Central memory CD8-positive, alpha-beta T cell (primary cell): ENCODE results near the gene POLR1C.
A peak's percentile ranks its signal among the peaks of the same experiment; 100 is the strongest.

Experiments
- ATAC-seq: fragments of 150-1000 bp; cut with Tn5 transposase; replicated peaks from 2 replicates; pipeline ENCODE4 v1.10.0; 2022; ENCODE audit warnings: mild to moderate bottlenecking, moderate FRiP score, moderate number of reproducible peaks; ENCODE audit not compliant: poor library complexity, severe bottlenecking; ENCODE audit errors: extremely low read depth
- DNase-seq, 2 donors: peaks; one replicate each; pipeline ENCODE4 v3.0.0; 2021; ENCODE audit warnings: low spot score in 2 of 2
- H3K27ac Mint-ChIP-seq: one replicate; pipeline ENCODE4 v1.8.0; 2022; ENCODE audit warnings: low read depth, mild to moderate bottlenecking, moderate library complexity, mixed read lengths
- H3K27me3 Mint-ChIP-seq: one replicate; pipeline ENCODE4 v1.8.0; 2022; ENCODE audit warnings: mixed read lengths
- H3K36me3 Mint-ChIP-seq: one replicate; pipeline ENCODE4 v1.8.0; 2022; ENCODE audit warnings: mild to moderate bottlenecking, moderate library complexity, mixed read lengths; ENCODE audit not compliant: insufficient read depth
- H3K4me1 Mint-ChIP-seq: one replicate; pipeline ENCODE4 v1.8.0; 2022; ENCODE audit warnings: mixed read lengths
- H3K4me3 Mint-ChIP-seq: one replicate; pipeline ENCODE4 v1.8.0; 2022; ENCODE audit warnings: mild to moderate bottlenecking, moderate library complexity, mixed read lengths
- H3K9me3 Mint-ChIP-seq: one replicate; pipeline ENCODE4 v1.8.0; 2022; ENCODE audit warnings: mixed read lengths

Gene POLR1C

DNA sequence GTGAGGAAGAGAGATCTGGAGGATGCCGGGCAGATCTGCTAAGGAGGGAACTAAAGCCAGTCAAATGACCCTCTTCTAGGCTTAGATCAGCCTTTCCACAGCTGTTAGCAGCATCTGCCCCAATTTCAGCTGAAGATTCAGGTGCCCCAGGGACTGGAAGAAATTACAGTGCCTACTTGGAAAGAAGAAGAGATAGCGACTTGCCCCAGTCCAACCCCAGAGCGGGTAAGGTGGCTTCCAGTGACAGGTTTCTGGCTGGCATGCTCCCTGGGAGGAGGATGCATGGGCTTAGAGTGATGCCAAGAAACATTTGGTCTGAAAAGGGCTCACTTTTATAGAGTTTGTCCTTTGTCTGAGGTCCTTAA is 38.9 kb upstream of the POLR1C start:
- H3K27me3 Mint-ChIP-seq: no peaks in the 10 kb centered on the region
- peak overlapping the region; percentile 100 for H3K27ac Mint-ChIP-seq
- H3K4me1 Mint-ChIP-seq: peaks cover 42% of the 10 kb centered on the region
- no peaks in the 10 kb centered on the region for H3K9me3 Mint-ChIP-seq
- peak overlapping the region; percentile 97 for H3K4me3 Mint-ChIP-seq
- ATAC-seq (peak; percentile 27), DNase-seq (no peak)
- H3K36me3 Mint-ChIP-seq: peaks cover 7% of the 10 kb centered on the region

DNA sequence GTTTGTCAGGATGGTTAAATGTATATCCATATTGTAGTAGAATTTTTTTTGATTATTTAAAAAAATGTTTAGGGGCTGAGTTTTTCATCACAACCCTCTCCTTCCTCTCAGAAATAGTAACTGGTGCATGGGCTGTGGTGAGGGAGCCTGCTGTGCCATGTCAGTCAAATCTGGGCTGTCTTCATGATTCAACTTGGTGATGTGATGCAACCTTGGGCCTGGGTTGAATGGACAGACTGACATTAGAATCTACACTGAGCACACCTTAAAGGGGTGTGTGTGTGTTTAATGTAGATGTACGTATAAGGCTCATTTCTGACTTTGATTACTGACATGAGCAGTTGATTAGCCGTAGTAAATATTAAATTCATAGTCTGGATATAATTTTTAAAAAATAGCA is 35.8 kb upstream of the POLR1C start:
- Mint-ChIP-seq H3K4me3 (no peak overlapping the region), H3K36me3 (peaks cover 11% of the 10 kb centered on the region), H3K27me3 (no peaks in the 10 kb centered on the region), H3K27ac (no peak overlapping the region), H3K9me3 (no peaks in the 10 kb centered on the region), H3K4me1 (peaks cover 48% of the 10 kb centered on the region)
- DNase-seq: no peak
- no peak for ATAC-seq

DNA sequence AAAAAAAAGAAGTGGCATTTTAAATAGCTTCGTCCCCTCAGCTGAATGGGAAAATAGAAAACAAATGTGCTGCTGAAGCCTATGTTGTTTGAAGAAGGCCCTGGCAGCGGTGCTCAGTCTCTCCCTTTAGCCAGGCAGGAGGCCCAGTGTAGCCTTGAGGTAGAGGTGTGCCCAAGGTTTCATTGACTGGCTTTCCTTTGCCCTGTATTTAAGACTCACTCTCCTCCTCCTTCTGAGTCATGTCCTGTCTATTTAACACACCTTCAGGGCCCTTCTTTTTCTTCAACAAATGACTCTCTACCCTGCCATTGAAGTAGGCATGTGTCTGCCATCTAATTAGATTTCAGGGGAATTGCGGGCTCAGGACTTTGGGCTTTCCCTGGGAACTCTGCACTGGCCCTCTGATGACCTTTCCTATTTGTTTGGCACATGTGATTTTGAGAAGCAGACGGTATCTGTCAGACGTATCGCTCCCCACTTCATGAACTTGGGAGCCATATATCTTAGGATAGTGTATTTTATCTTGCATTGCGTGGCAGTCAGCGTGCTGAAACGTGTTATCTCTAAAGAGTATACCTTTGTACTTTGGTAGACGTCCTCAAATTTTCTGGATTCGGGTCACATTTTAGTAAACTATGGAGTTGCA is 35.2 kb upstream of the POLR1C start:
- Mint-ChIP-seq H3K27ac (no peak overlapping the region), H3K36me3 (peaks cover 12% of the 10 kb centered on the region), H3K9me3 (no peaks in the 10 kb centered on the region), H3K4me3 (no peak overlapping the region), H3K4me1 (peaks cover 45% of the 10 kb centered on the region), H3K27me3 (no peaks in the 10 kb centered on the region)
- no peak for DNase-seq
- ATAC-seq: no peak

DNA sequence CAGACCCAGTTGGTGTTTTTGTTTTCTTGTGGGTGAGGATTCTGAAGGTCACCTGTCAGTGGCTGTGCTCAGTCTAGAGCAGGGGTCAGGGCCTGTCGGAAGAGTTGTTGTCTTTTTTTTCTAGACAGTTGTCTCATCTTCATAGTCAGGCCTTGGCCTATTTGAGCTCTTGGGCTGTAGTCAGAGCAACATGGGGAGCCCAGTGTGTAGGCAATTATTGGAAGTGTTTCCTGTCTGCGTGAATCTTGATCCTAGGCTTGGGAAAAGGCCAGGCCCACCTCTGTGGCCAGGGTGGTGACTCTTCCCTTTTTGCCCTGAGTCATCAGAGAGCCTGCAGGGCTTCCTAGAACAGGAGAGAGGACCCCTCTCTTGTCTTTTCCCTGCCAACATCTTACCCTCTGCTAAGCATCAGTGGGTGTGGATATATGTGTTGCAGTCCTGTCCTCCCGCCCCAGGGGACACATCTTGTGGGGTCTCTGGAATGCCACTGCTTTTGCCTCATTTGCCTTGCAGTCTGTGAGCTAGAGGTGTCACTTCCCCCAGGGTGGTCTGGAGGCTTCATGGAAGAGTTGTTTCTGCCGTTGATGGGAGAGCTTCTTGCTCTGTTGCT is 28.1 kb upstream of the POLR1C start:
- no peak overlapping the region for H3K4me3 Mint-ChIP-seq
- H3K36me3 Mint-ChIP-seq: peaks cover 11% of the 10 kb centered on the region
- ATAC-seq (no peak), DNase-seq (no peak)
- H3K9me3 Mint-ChIP-seq: no peaks in the 10 kb centered on the region
- no peak overlapping the region for H3K27ac Mint-ChIP-seq
- peaks cover 24% of the 10 kb centered on the region for H3K4me1 Mint-ChIP-seq
- H3K27me3 Mint-ChIP-seq: no peaks in the 10 kb centered on the region

DNA sequence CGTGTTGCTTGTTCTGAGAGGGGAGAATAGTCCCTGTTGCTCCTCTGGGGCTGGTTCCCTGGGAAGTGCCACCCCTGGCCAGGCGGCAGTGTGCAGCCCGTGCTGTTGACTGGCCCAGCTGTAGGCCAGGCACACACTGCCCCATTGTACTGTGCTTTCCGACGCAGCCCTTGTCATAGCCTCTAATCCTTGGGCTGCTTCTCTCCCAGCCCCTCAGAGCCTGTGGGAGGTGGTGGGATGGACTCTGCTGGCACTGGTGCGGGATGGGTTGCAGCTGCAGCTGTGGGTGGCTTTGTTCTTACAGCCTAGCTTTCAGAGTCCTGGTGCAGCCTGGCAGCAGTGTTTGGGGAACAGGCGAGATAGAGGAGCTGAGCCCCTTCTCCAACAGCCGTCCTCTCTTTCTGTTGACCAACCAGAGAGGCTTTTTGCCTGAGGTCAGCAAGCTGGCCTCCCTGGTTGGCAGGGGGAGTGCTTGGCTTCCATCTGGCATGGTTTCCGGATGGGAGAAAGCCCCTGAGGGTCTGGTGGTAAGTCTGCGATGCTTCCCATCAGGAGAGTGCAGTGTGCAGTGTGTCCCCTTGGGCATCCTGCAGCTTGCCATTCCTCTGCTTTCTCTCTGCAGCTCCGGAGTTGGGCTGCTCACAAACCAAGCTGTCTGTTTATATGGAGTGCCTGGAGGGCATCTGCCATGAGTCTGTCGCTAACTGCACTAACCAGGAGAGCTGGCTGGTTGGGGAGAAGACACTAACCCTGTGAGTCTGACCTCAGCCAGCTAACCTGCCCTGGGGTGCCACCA is 27.4 kb upstream of the POLR1C start:
- no peaks in the 10 kb centered on the region for H3K9me3 Mint-ChIP-seq
- H3K4me3 Mint-ChIP-seq: no peak overlapping the region
- H3K4me1 Mint-ChIP-seq: peaks cover 29% of the 10 kb centered on the region
- no peak for DNase-seq
- no peak for ATAC-seq
- H3K36me3 Mint-ChIP-seq: peaks cover 11% of the 10 kb centered on the region
- no peaks in the 10 kb centered on the region for H3K27me3 Mint-ChIP-seq
- no peak overlapping the region for H3K27ac Mint-ChIP-seq

DNA sequence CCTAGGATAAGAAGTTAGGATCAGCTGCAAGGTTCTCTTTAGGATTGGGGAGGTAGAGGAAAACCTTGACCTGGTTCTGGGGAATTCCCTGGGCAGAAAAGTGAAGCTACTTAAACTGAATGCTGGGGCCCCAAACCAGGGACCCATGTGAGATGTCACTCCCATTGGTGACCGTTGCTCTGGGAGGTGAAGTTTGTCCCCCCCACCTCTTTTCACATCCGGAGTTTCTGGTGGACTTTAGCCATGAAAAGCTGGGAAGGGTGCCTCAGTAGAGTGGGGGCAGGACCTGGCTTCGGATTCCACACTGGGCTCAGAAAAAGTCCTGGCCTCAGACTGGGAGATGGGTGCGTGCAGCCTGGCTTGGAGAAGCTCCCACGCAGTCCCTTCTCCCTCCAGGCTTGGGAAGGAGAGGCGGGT is 26.4 kb upstream of the POLR1C start:
- DNase-seq (no peak), ATAC-seq (no peak)
- Mint-ChIP-seq H3K36me3 (peaks cover 11% of the 10 kb centered on the region), H3K27ac (no peak overlapping the region), H3K4me1 (peaks cover 37% of the 10 kb centered on the region), H3K4me3 (no peak overlapping the region), H3K27me3 (no peaks in the 10 kb centered on the region), H3K9me3 (no peaks in the 10 kb centered on the region)

DNA sequence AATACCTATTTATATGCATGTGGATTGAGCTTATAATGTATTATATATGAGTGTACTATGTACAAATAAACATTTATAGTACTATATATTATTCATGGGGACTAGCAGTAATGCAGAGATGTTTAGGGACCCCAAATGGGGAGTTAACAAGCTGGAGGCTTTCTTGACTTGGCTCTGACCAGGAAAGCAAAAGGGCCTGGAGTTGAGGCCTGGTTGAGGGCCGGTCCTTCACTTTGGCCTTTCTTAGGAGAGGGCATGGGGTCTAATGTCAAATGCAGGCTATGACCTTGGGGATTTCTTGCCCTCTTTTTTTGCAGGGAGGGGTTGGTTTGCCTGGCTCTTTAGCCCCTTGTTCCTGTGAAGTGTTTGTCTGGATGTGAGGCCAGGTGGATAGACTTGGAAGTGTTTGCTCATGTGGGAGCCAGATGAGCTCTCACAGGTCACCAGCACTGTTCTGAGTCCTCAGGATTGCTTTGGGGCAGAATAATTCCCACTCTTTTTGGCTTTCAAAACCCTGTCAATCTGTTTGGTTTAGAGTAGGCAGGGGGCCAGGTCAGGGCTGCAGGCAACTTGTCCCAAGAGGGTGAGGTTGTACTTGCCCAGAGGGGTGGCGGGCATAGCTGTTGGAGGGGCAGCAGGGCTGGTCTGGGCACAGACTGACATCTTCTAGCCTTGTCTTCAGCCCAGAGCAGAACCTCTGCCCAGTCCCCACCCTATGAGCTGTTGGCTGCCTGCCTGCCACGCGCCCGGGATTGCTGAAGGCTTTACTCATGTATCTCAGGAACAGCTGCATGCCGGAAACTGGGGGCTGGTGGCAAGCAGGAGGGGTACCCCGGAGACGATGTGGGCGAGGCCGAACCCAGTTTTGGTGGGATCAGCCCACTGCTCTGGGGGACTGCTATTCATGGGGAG is 24.9 kb upstream of the POLR1C start:
- no peak overlapping the region for H3K4me3 Mint-ChIP-seq
- H3K27ac Mint-ChIP-seq: no peak overlapping the region
- no peaks in the 10 kb centered on the region for H3K27me3 Mint-ChIP-seq
- H3K4me1 Mint-ChIP-seq: peaks cover 42% of the 10 kb centered on the region
- peaks cover 6% of the 10 kb centered on the region for H3K36me3 Mint-ChIP-seq
- no peaks in the 10 kb centered on the region for H3K9me3 Mint-ChIP-seq
- no peak for DNase-seq
- no peak for ATAC-seq

DNA sequence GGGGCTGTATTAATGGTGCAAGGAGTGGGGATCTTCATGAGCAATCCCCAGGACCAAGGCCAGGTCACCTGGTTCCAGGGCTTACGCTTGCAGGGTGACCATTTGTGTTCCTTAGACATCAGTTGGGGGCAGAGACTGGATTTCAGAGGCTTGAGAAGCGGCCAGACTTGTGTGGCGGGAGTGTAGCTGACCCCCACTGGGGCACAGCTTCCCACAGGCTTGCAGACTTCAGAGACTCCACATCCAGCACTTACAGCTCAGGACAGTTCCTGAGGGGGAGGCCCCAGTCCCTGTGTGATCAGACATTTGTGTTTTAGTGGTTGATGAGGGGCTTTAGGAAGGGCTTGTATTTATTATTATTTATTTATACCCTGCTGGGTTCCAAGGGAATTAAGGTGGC is 24.2 kb upstream of the POLR1C start:
- ATAC-seq (no peak), DNase-seq (no peak)
- no peaks in the 10 kb centered on the region for H3K9me3 Mint-ChIP-seq
- H3K27me3 Mint-ChIP-seq: no peaks in the 10 kb centered on the region
- H3K36me3 Mint-ChIP-seq: peaks cover 9% of the 10 kb centered on the region
- no peak overlapping the region for H3K4me3 Mint-ChIP-seq
- H3K27ac Mint-ChIP-seq: peak overlapping the region; percentile 7
- H3K4me1 Mint-ChIP-seq: peaks cover 42% of the 10 kb centered on the region

DNA sequence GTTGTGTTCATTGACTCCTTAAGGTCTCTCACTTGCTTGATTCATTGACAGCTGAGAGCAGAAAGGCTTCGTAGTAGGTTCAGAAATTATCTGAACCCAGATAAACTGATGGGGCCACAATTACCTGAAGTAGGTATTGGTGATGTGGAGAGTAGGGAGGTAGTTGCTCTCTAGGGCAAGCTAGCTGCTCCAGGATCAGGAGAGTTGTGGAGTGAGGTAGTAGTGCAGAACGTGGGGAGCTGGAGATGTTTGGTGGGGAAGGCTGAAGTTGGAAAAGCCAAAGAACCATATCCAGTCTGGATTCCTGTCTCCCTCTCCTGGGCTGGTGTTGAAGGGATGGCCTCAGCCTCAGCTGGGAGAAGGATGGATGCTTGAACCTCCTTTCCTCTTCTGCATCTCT is 23.7 kb upstream of the POLR1C start:
- peak overlapping the region; percentile 7 for H3K27ac Mint-ChIP-seq
- DNase-seq (no peak), ATAC-seq (no peak)
- H3K27me3 Mint-ChIP-seq: no peaks in the 10 kb centered on the region
- H3K9me3 Mint-ChIP-seq: no peaks in the 10 kb centered on the region
- no peak overlapping the region for H3K4me3 Mint-ChIP-seq
- peaks cover 42% of the 10 kb centered on the region for H3K4me1 Mint-ChIP-seq
- peaks cover 10% of the 10 kb centered on the region for H3K36me3 Mint-ChIP-seq

DNA sequence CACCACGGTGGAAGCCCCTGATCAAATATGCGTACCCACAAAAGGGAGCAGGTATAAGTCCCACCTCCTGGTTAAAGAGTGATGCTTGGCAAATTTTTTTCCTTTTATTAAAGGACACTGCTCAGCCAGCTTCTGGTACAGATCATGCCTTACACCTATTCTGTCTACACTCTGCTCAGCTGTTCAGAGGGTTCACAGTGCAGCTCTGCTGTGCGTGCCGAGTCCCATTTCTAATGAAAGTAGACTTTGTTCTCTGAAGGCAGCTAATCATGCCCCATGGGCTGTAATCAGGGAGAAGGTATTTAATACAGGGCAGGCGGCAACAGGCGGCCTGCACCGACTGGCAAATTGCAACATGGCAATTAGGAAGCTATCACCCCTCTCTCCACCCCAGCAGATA is 23.1 kb upstream of the POLR1C start:
- Mint-ChIP-seq H3K4me3 (no peak overlapping the region), H3K4me1 (peaks cover 42% of the 10 kb centered on the region), H3K36me3 (peaks cover 10% of the 10 kb centered on the region), H3K27me3 (no peaks in the 10 kb centered on the region), H3K9me3 (no peaks in the 10 kb centered on the region), H3K27ac (peak overlapping the region; percentile 91)
- ATAC-seq (no peak), DNase-seq (no peak)

DNA sequence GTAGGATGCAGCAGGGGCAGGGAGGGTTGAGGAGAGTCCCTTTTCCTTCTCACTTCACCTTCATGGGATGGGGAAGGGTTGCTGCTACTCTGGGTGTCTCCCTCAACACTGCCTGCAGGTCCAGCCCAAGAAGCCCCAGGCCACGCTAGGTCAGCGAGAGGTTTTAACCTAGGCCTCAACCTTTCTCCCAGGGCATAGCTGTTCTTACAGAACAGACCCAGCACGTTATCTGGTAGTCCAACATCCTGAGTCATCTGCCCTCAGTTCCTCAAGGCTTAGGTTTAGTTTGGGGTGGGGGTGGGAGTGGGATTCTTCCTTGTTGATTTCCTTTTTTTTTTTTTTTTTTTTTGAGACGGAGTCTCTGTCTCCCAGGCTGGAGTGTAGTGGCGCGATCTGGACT is 22.6 kb upstream of the POLR1C start:
- Mint-ChIP-seq H3K4me1 (peaks cover 38% of the 10 kb centered on the region), H3K27me3 (no peaks in the 10 kb centered on the region), H3K27ac (peak overlapping the region; percentile 91), H3K4me3 (no peak overlapping the region), H3K9me3 (no peaks in the 10 kb centered on the region), H3K36me3 (peaks cover 7% of the 10 kb centered on the region)
- DNase-seq (no peak), ATAC-seq (no peak)

DNA sequence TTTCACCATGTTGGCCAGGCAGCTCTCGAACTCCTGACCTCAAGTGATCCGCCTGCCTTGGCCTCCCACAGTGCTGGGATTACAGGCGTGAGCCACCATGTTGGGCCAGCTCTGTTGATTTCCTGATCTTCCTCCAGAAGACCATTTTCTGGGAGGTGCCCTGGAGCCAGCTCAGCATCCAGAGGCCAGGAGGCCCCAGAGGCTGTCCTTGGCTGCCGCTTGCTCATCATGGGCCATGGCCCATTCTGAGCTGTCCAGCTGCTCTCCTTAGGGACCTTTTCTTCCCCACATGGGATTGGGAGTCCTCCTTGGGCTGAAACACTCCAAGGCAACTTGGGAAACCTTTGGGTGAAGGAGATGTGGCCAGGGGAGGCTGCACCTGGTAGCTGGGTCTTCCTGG is 22.1 kb upstream of the POLR1C start:
- DNase-seq: no peak
- Mint-ChIP-seq H3K27ac (peak overlapping the region; percentile 91), H3K27me3 (no peaks in the 10 kb centered on the region), H3K36me3 (peaks cover 10% of the 10 kb centered on the region), H3K4me1 (peaks cover 37% of the 10 kb centered on the region), H3K9me3 (no peaks in the 10 kb centered on the region), H3K4me3 (peak overlapping the region; percentile 58)
- no peak for ATAC-seq
